HFFc6 (cell line): ENCODE data around the gene GON4L. TPM values are rescaled to one million over a fixed set of nuclear protein-coding genes. Genes with fewer than 3 reads are reported as not detected.

Experiments used
- DNase-seq: peaks from one replicate; pipeline ENCODE4 v3.0.0-alpha.2; 2018
- H3K27ac Mint-ChIP-seq: 2 replicates; pipeline ENCODE4 v1.8.0; 2020; ENCODE audit warnings: mild to moderate bottlenecking, mixed read lengths
- H3K27me3 Mint-ChIP-seq: 2 replicates; pipeline ENCODE4 v1.8.0; 2021; ENCODE audit warnings: mild to moderate bottlenecking, moderate library complexity, mixed read lengths; ENCODE audit not compliant: insufficient read depth
- H3K36me3 Mint-ChIP-seq: 2 replicates; pipeline ENCODE4 v1.8.0; 2021; ENCODE audit warnings: low read depth, mixed read lengths
- H3K4me1 Mint-ChIP-seq: 2 replicates; pipeline ENCODE4 v1.8.0; 2020; ENCODE audit warnings: low read depth, mixed read lengths
- H3K4me3 Mint-ChIP-seq: 2 replicates; pipeline ENCODE4 v1.8.0; 2020; ENCODE audit warnings: mild to moderate bottlenecking, moderate library complexity, mixed read lengths
- H3K9me3 Mint-ChIP-seq: 2 replicates; pipeline ENCODE4 v1.8.0; 2020; ENCODE audit warnings: mild to moderate bottlenecking, mixed read lengths
- total RNA-seq, 6 experiments: library from RNA; stranded (reverse); fragmentation: NEBNext Ultra II Directional; extraction: Animal tissue kit (Norgen Biotek cat#: 25700); gene quantifications; 2 replicates in 1 of 6; 3 replicates in 5 of 6; pipeline ENCODE4 v1.2.3, GENCODE V29; 2021
- TF ChIP-seq, protein P1 (sequence below): fragments of 200-600 bp; sonication (generic); IDR thresholded peaks from 2 replicates; pipeline ENCODE4 v1.5.0; 2021; ENCODE audit warnings: antibody characterized with exemption, mild to moderate bottlenecking

The GON4L gene
- total RNA-seq, 6 experiments from 2014 or later, result 24.2 to 31.3 (median 28.6) TPM

GRCh38 chr1:155860970-155861510 is 4.0 kb upstream of the GON4L start:
- Mint-ChIP-seq H3K9me3 (no peaks in the 10 kb centered on the region), H3K27me3 (no peaks in the 10 kb centered on the region; the same call in 1 of the 2 replicates), H3K36me3 (peaks cover 10% of the 10 kb centered on the region), H3K27ac (peak overlapping the region; percentile 93), H3K4me1 (peaks cover 57% of the 10 kb centered on the region), H3K4me3 (peak overlapping the region; percentile 94)
- TF ChIP-seq, protein P1, sequence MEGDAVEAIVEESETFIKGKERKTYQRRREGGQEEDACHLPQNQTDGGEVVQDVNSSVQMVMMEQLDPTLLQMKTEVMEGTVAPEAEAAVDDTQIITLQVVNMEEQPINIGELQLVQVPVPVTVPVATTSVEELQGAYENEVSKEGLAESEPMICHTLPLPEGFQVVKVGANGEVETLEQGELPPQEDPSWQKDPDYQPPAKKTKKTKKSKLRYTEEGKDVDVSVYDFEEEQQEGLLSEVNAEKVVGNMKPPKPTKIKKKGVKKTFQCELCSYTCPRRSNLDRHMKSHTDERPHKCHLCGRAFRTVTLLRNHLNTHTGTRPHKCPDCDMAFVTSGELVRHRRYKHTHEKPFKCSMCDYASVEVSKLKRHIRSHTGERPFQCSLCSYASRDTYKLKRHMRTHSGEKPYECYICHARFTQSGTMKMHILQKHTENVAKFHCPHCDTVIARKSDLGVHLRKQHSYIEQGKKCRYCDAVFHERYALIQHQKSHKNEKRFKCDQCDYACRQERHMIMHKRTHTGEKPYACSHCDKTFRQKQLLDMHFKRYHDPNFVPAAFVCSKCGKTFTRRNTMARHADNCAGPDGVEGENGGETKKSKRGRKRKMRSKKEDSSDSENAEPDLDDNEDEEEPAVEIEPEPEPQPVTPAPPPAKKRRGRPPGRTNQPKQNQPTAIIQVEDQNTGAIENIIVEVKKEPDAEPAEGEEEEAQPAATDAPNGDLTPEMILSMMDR, result no peak
- DNase-seq, result no peak

- peak overlapping the region; percentile 94 for H3K4me3 Mint-ChIP-seq
- DNase-seq, result peak; percentile 62
- H3K4me1 Mint-ChIP-seq, result peaks cover 60% of the 10 kb centered on the region
- H3K27me3 Mint-ChIP-seq, result no peaks in the 10 kb centered on the region; the same call in 1 of the 2 replicates
- peak overlapping the region; percentile 93 for H3K27ac Mint-ChIP-seq
- TF ChIP-seq, protein P1, result no peak
- H3K9me3 Mint-ChIP-seq, result no peaks in the 10 kb centered on the region
- H3K36me3 Mint-ChIP-seq, result peaks cover 12% of the 10 kb centered on the region
Measured at GRCh38 chr1:155859881-155860871, 3.2 kb upstream of the GON4L start.

DNA sequence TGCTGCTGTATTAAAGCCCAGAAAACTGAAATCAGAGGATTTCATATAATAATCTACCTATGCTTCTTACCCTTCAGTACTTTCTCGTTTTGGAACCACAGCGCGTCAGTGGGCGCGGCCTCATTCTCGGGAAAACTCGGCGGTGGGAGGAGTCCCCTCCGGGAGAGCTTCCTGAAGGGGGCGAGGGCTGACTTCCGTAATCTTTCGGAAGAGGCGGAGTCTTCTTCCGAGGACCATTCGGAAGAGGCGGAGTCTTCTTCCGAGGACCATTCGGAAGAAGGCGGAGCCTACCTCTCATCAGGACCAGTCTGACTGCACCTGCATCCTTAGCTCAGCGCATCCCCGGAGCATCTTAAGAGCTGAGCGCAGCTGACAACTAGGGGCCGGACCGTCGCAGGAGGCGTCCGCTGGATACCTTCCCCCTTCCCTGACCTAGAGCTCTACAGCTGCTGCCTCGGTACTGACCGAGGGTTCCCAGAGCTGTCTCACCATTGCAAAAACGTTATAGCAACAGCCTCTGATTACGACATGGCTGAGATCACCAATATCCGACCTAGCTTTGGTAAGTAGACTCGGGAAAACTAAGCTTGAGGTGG is 2.3 kb upstream of the GON4L start, which contains the start of gene SYT11:
SYT11 (plus strand) TSS at position 334 of the 596 bp plus-strand sequence; CDS start at position 529, 195 bp downstream.
- Mint-ChIP-seq H3K36me3 (peaks cover 14% of the 10 kb centered on the region), H3K27me3 (no peaks in the 10 kb centered on the region; the same call in 1 of the 2 replicates), H3K4me3 (peak within 1 kb of the TSS; percentile 94), H3K9me3 (no peaks in the 10 kb centered on the region), H3K27ac (peak within 1 kb of the TSS; percentile 93), H3K4me1 (peaks cover 56% of the 10 kb centered on the region)
- peak; percentile 94 for DNase-seq
- TF ChIP-seq, protein P1, result peak; percentile 23; the same call in 1 of the 2 replicates

DNA sequence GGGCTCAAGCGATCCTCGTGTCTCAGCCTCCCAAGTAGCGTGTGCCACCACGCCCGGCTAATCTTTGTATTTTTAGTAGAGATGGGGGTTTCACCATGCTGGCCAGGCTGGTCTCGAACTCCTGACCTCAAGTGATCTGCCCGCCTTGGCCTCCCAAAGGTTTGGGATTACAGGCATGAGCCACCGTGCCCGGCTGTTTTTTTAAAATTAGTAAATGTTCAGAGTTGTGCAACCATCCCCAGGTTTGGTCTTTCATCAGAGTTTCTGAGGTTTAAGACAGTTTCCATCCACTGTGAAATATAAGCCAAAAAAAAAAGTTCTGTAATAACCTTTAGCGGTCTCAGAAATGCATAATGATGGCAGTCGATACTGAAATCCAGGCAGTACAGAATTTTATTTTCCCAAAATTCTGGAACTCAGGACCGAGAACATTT is 1.8 kb upstream of the GON4L start:
- Mint-ChIP-seq H3K27ac (peak overlapping the region; percentile 93), H3K27me3 (no peaks in the 10 kb centered on the region; the same call in 1 of the 2 replicates), H3K9me3 (no peaks in the 10 kb centered on the region), H3K4me1 (peaks cover 52% of the 10 kb centered on the region), H3K4me3 (peak overlapping the region; percentile 94), H3K36me3 (peaks cover 14% of the 10 kb centered on the region)
- TF ChIP-seq, protein P1, result no peak
- DNase-seq, result peak; percentile 12

- Mint-ChIP-seq H3K4me3 (peak overlapping the region; percentile 97), H3K36me3 (peaks cover 22% of the 10 kb centered on the region), H3K4me1 (peaks cover 44% of the 10 kb centered on the region), H3K27ac (peak overlapping the region; percentile 95), H3K9me3 (no peaks in the 10 kb centered on the region), H3K27me3 (no peaks in the 10 kb centered on the region; the same call in 1 of the 2 replicates)
- DNase-seq, result no peak
- TF ChIP-seq, protein P1, result no peak
Measured at GRCh38 chr1:155856257-155856974, 598 bp downstream of the GON4L start.
